ENCODE measurements around the gene LTO1. TPM values are rescaled to one million over a fixed set of nuclear protein-coding genes. Genes with fewer than 3 reads are reported as not detected.

Gene LTO1
- total RNA-seq, 3 donors from 2014 or later (not counting 1 experiment from before 2014, with no cell fraction given): 23.2 to 33.5 (median 25.3) TPM

GRCh38 chr11:69682681-69683326 is 7.7 kb upstream of the LTO1 start:
- Histone ChIP-seq H3K27ac (ENCODE audit: low read length) (no peak overlapping the region), H3K4me1 (ENCODE audit: control insufficient read depth, insufficient read depth, low read length) (peaks cover 7% of the 10 kb centered on the region), H3K4me3 (ENCODE audit: low read length) (no peak overlapping the region), H3K27me3 (ENCODE audit: control insufficient read depth, insufficient read depth, low read length) (peaks cover 4% of the 10 kb centered on the region), H3K9me3 (ENCODE audit: control insufficient read depth, insufficient read depth, low read length) (no peaks in the 10 kb centered on the region), H3K36me3 (ENCODE audit: control insufficient read depth, insufficient read depth, low read length) (no peaks in the 10 kb centered on the region)
- no peak overlapping the region for H3K27ac Mint-ChIP-seq
- H3K4me1 Mint-ChIP-seq: peaks cover 0 to 9% of the 10 kb centered on the region in 2 donors
- no peaks in the 10 kb centered on the region for H3K36me3 Mint-ChIP-seq
- H3K27me3 Mint-ChIP-seq (ENCODE audit: low read depth in 2 of 2): peaks cover 7 to 8% of the 10 kb centered on the region in 2 donors
- no peak for DNase-seq
- H3K9me3 Mint-ChIP-seq: no peaks in the 10 kb centered on the region
- no peak for ATAC-seq
- intact Hi-C loops (cut with micrococcal nuclease): no loop called here
- TF ChIP-seq CTCF (IDR thresholded peaks at IDR 0.05): no peak
- no peak overlapping the region for H3K4me3 Mint-ChIP-seq
- 91% methylated on average over 7 of the region's 7 CpGs for whole genome bisulfite sequencing (ENCODE audit: insufficient coverage)

GRCh38 chr11:69682221-69682620 is 7.1 kb upstream of the LTO1 start:
- H3K9me3 Mint-ChIP-seq: no peaks in the 10 kb centered on the region
- H3K27me3 Mint-ChIP-seq (ENCODE audit: low read depth in 2 of 2): peaks cover 7 to 8% of the 10 kb centered on the region in 2 donors
- H3K4me1 ChIP-seq (ENCODE audit: control insufficient read depth, insufficient read depth, low read length): peaks cover 7% of the 10 kb centered on the region
- H3K27ac ChIP-seq (ENCODE audit: low read length): no peak overlapping the region
- no peaks in the 10 kb centered on the region for H3K36me3 ChIP-seq (ENCODE audit: control insufficient read depth, insufficient read depth, low read length)
- H3K4me3 Mint-ChIP-seq: no peak overlapping the region
- no peaks in the 10 kb centered on the region for H3K9me3 ChIP-seq (ENCODE audit: control insufficient read depth, insufficient read depth, low read length)
- no peaks in the 10 kb centered on the region for H3K36me3 Mint-ChIP-seq
- H3K27ac Mint-ChIP-seq: no peak overlapping the region
- intact Hi-C loops (cut with micrococcal nuclease): no loop called here
- 84% methylated on average over 6 of the region's 6 CpGs for WGBS (ENCODE audit: insufficient coverage)
- ATAC-seq (no peak), DNase-seq (no peak)
- H3K4me1 Mint-ChIP-seq: peaks cover 0 to 9% of the 10 kb centered on the region in 2 donors
- peaks cover 4% of the 10 kb centered on the region for H3K27me3 ChIP-seq (ENCODE audit: control insufficient read depth, insufficient read depth, low read length)
- no peak for TF ChIP-seq CTCF (IDR thresholded peaks at IDR 0.05)
- H3K4me3 ChIP-seq (ENCODE audit: low read length): no peak overlapping the region

- no peaks in the 10 kb centered on the region for H3K9me3 ChIP-seq (ENCODE audit: control insufficient read depth, insufficient read depth, low read length)
- DNase-seq (no peak), ATAC-seq (no peak)
- H3K27me3 ChIP-seq (ENCODE audit: control insufficient read depth, insufficient read depth, low read length): no peaks in the 10 kb centered on the region
- Mint-ChIP-seq H3K36me3 (no peaks in the 10 kb centered on the region), H3K9me3 (no peaks in the 10 kb centered on the region), H3K4me3 (no peak overlapping the region), H3K27me3 (ENCODE audit: low read depth in 2 of 2) (peaks cover 3 to 8% of the 10 kb centered on the region in 2 donors), H3K27ac (no peak overlapping the region), H3K4me1 (peaks cover 0 to 4% of the 10 kb centered on the region in 2 donors)
- TF ChIP-seq CTCF (IDR thresholded peaks at IDR 0.05): no peak
- H3K4me1 ChIP-seq (ENCODE audit: control insufficient read depth, insufficient read depth, low read length): peaks cover 4% of the 10 kb centered on the region
- whole genome bisulfite sequencing (ENCODE audit: insufficient coverage): 89% methylated on average over 4 of the region's 5 CpGs
- H3K4me3 ChIP-seq (ENCODE audit: low read length): no peak overlapping the region
- H3K36me3 ChIP-seq (ENCODE audit: control insufficient read depth, insufficient read depth, low read length): no peaks in the 10 kb centered on the region
- H3K27ac ChIP-seq (ENCODE audit: low read length): no peak overlapping the region
- intact Hi-C loops (cut with micrococcal nuclease): no loop called here
Observed at GRCh38 chr11:69680688-69681087, 5.5 kb upstream of the LTO1 start.

GRCh38 chr11:69677749-69678148 is 2.6 kb upstream of the LTO1 start:
- no peak overlapping the region for H3K27ac Mint-ChIP-seq
- intact Hi-C loops (cut with micrococcal nuclease): no loop called here
- H3K27me3 ChIP-seq (ENCODE audit: control insufficient read depth, insufficient read depth, low read length): no peaks in the 10 kb centered on the region

More at GRCh38 chr11:69677749-69678148, 2.6 kb upstream of the LTO1 start:
- Histone ChIP-seq H3K36me3 (ENCODE audit: control insufficient read depth, insufficient read depth, low read length) (no peaks in the 10 kb centered on the region), H3K4me1 (ENCODE audit: control insufficient read depth, insufficient read depth, low read length) (peaks cover 21% of the 10 kb centered on the region), H3K4me3 (ENCODE audit: low read length) (no peak overlapping the region), H3K9me3 (ENCODE audit: control insufficient read depth, insufficient read depth, low read length) (no peaks in the 10 kb centered on the region), H3K27ac (ENCODE audit: low read length) (no peak overlapping the region)
- H3K4me1 Mint-ChIP-seq: peaks cover 23 to 26% of the 10 kb centered on the region in 2 donors
- peaks cover 3 to 8% of the 10 kb centered on the region in 2 donors for H3K27me3 Mint-ChIP-seq (ENCODE audit: low read depth in 2 of 2)
- ATAC-seq: no peak
- H3K4me3 Mint-ChIP-seq: no peak overlapping the region
- no CpG with 5 or more reads among the region's 2 CpGs for WGBS (ENCODE audit: insufficient coverage)
- no peak for DNase-seq
- no peaks in the 10 kb centered on the region for H3K9me3 Mint-ChIP-seq
- TF ChIP-seq CTCF (IDR thresholded peaks at IDR 0.05): no peak
- H3K36me3 Mint-ChIP-seq: no peaks in the 10 kb centered on the region

All from natural killer cell (primary cell).